ENCODE results near the gene PCDHGB2. TPM values are rescaled to one million over a fixed set of nuclear protein-coding genes. Genes with fewer than 3 reads are reported as not detected.

The PCDHGB2 gene
- total RNA-seq, 1 experiment from 2014 or later, result 4.1 TPM

DNA sequence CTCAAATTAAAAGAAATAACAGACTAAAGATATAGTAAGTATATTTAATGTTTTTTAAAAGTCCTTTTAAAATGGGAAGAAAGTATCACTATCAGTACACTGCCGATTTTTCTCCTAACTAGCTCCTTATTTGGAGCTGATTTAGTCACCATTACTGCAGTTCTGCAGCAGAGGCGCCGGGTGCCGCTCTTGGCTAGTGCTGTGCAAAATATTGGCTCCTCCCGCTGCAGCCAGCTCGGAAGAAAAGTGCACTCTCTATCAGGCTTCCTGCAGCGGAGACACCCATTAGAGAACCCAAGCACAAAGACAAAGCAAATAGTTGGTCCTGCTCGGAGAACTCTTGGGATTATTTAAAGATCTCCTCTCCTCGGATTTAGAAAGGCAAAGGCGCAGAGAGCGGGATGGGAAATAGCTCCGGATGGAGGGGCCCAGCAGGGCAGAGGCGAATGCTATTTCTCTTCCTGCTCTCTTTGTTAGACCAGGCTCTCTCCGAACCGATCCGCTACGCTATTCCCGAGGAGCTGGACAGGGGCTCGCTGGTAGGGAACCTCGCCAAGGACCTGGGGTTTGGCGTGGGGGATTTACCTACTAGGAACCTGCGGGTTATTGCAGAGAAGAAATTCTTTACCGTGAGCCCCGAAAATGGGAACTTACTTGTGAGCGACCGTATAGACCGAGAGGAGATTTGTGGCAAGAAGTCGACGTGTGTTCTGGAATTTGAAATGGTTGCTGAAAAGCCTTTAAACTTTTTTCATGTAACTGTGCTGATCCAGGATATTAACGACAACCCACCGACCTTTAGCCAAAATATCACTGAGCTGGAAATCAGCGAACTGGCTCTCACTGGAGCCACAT is 10.4 kb downstream of the PCDHGB2 start, which contains the start of gene PCDHGB3 (continued):
- TF ChIP-seq ZNF512 (CRISPR knock-in tag; IDR thresholded peaks at IDR 0.05; ENCODE audit: borderline replicate concordance), result no peak
- TF ChIP-seq TP53 (CRISPR knock-in tag; IDR thresholded peaks at IDR 0.05), result no peak
- no peak for TF ChIP-seq ELF4 (CRISPR knock-in tag; IDR thresholded peaks at IDR 0.05; ENCODE audit: low read depth)

DNA sequence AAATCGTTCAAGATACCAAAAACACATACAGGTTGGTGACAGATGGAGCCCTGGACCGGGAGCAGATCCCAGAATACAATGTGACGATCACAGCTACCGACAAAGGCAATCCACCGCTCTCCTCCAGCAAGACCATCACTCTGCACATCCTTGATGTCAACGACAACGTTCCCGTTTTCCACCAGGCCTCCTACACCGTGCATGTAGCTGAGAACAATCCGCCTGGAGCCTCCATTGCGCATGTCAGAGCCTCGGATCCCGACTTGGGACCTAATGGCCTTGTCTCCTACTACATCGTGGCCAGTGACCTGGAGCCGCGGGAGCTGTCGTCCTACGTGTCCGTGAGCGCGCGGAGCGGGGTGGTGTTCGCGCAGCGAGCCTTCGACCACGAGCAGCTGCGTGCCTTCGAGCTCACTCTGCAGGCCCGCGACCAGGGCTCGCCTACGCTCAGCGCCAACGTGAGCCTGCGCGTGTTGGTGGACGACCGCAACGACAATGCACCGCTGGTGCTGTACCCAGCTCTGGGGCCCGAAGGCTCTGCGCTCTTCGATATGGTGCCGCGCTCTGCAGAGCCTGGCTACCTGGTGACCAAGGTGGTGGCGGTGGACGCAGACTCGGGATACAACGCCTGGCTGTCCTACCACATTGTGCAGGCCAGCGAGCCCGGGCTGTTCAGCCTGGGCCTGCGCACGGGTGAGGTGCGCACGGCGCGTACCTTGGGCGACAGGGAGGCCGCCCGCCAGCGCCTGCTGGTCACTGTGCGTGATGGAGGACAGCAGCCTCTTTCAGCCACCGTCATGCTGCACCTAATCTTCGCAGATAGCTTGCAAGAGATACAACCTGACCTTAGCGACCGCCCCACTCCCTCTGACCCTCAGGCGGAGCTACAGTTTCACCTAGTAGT is 12.0 kb downstream of the PCDHGB2 start:
- TF ChIP-seq NFYB (CRISPR knock-in tag; conservative IDR thresholded peaks at IDR 0.05; ENCODE audit: low read depth) (no peak), ZNF138 (CRISPR knock-in tag; conservative IDR thresholded peaks at IDR 0.05) (no peak), E2F4 (CRISPR knock-in tag; IDR thresholded peaks at IDR 0.05; ENCODE audit: borderline replicate concordance, low read depth) (no peak), JAZF1 (CRISPR knock-in tag; IDR thresholded peaks at IDR 0.05) (no peak), TEAD1 (CRISPR knock-in tag; IDR thresholded peaks at IDR 0.05) (no peak)
- ChIA-PET POLR2A (no interaction called here), CTCF (interaction anchor here (1.0 to 3.5 kb wide), 10 partner anchors 16 to 192 kb away, joined by 3 to 37 read pairs (median 8); partner anchors contain the start of genes PCDHB14, PCDHB16, PCDHGA10 and PCDHGA2)
- ATAC-seq (no peak), DNase-seq (ENCODE audit: low spot score) (no peak)
- Mint-ChIP-seq H3K27me3 (ENCODE audit: low read depth) (peaks cover 9% of the 10 kb centered on the region), H3K27ac (no peak overlapping the region), H3K9me3 (peaks cover 55% of the 10 kb centered on the region), H3K4me3 (no peak overlapping the region), H3K36me3 (peaks cover 56% of the 10 kb centered on the region), H3K4me1 (peaks cover 5% of the 10 kb centered on the region)

DNA sequence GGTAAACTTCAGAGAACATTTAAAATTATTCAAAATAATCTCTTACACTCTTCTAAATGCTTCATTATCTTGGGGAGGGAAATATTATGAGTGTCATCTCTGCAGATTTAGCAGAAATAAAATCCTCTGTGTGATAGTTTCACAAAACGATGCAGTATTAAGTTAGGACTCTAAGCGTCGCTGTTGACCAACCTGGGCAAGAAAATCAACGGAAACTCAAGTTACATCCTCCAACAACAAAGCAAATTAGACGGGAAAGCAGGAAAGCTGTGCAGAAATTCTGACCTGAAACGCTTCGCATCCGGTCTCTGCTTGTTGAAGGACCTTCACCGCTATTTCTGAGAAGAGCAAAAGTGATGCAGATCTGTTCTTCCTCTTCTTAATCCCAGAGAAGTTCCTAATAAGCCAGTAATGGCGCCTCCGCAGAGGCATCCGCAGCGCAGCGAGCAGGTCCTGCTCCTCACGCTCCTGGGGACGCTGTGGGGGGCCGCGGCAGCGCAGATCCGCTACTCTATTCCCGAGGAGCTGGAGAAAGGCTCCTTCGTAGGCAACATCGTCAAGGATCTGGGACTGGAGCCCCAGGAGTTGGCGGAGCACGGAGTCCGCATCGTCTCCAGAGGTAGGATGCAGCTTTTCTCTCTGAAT is 14.0 kb downstream of the PCDHGB2 start, which contains the start of gene PCDHGA6:
Gene PCDHGA6 (plus strand): TSS at position 219 of the 645 bp plus-strand sequence. CDS start 193 bp downstream, at position 412.
- H3K4me3 Mint-ChIP-seq, result peak within 1 kb of the TSS; percentile 31
- POLR2A ChIA-PET, result no interaction called here

DNA sequence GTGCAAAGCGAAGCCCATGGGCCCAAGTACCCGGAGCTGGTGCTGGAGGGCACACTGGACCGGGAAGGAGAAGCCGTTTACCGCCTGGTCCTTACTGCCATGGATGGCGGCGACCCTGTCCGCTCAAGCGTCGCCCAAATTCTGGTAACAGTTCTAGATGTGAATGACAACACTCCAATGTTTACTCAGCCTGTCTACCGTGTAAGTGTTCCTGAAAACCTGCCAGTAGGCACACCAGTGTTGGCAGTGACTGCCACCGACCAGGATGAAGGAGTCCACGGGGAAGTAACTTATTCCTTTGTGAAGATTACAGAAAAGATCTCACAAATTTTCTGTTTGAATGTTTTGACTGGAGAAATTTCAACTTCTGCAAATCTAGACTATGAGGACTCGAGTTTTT is 14.8 kb downstream of the PCDHGB2 start:
- H3K27ac Mint-ChIP-seq, result no peak overlapping the region
- H3K27me3 Mint-ChIP-seq (ENCODE audit: low read depth), result peaks cover 9% of the 10 kb centered on the region
- no peak for TF ChIP-seq ATF1 (CRISPR knock-in tag; IDR thresholded peaks at IDR 0.05)
- DNase-seq (ENCODE audit: low spot score) (no peak), ATAC-seq (no peak)
- H3K4me1 Mint-ChIP-seq, result peaks cover 5% of the 10 kb centered on the region
- H3K4me3 Mint-ChIP-seq, result no peak overlapping the region
- H3K9me3 Mint-ChIP-seq, result peaks cover 59% of the 10 kb centered on the region
- ChIA-PET CTCF (interaction anchor here (0.8 to 2.6 kb wide), 15 partner anchors 10 to 193 kb away, joined by 3 to 19 read pairs (median 5); partner anchors contain the start of genes PCDHB14, PCDHGA10, PCDHGA2 and PCDHGA3), POLR2A (no interaction called here)
- peaks cover 60% of the 10 kb centered on the region for H3K36me3 Mint-ChIP-seq

More for the DNA sequence above, 14.0 kb downstream of the PCDHGB2 start, which contains the start of gene PCDHGA6:
- TF ChIP-seq FOXK1 (CRISPR knock-in tag; IDR thresholded peaks at IDR 0.05), result no peak
- TF ChIP-seq, protein P1, sequence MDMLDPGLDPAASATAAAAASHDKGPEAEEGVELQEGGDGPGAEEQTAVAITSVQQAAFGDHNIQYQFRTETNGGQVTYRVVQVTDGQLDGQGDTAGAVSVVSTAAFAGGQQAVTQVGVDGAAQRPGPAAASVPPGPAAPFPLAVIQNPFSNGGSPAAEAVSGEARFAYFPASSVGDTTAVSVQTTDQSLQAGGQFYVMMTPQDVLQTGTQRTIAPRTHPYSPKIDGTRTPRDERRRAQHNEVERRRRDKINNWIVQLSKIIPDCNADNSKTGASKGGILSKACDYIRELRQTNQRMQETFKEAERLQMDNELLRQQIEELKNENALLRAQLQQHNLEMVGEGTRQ (CRISPR knock-in tag; IDR thresholded peaks at IDR 0.05), result no peak
- CTCF ChIA-PET, result interaction anchor here (0.6 to 2.6 kb wide), 19 partner anchors 10 to 194 kb away, joined by 3 to 19 read pairs (median 4); partner anchors contain the start of genes PCDHB14, PCDHB15, PCDHGA10 and PCDHGA2
- peaks cover 59% of the 10 kb centered on the region for H3K9me3 Mint-ChIP-seq
- H3K36me3 Mint-ChIP-seq, result peaks cover 60% of the 10 kb centered on the region
- H3K4me1 Mint-ChIP-seq, result peaks cover 5% of the 10 kb centered on the region
- no peak for ATAC-seq
- H3K27me3 Mint-ChIP-seq (ENCODE audit: low read depth), result peaks cover 9% of the 10 kb centered on the region
- DNase-seq (ENCODE audit: low spot score), result no peak
- H3K27ac Mint-ChIP-seq, result no peak within 1 kb of the TSS

All from WTC11 (cell line).